OCI-LY3 (cell line): ENCODE measurements around the gene ZNF740.

Source experiments
- EZH2phosphoT487 ChIP-seq: fragments of 200-600 bp; shearing (Covaris generic); IDR thresholded peaks from 2 replicates; pipeline ENCODE4 v1.6.1; 2018; ENCODE audit warnings: antibody characterized with exemption, mixed run types, low read depth
- TF ChIP-seq, protein P1 (sequence below): fragments of 200-600, 300-600 bp; sonication (generic); IDR thresholded peaks from 2 replicates; pipeline ENCODE4 v1.5.1; 2014; ENCODE audit warnings: antibody characterized with exemption, low read length, low read depth

DNA sequence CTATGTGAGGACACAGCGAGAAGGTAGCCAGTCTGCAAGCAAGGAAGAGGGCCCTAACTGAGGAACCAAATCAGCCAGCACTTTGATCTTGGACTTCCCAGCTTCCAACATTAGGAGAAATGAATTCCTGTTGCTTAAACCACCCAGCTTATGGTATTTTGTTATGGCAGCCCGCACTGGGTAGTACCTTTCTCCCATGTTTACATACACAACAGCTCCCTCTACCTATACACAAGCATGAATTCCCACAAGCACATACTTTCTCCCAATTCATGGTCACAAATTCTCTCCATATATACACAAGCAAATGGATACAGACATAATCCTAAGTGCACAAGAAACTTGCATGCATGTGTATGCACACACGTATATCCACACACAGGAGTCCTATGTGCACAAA lies 19.2 kb downstream of the ZNF740 start:
- no peak for TF ChIP-seq EZH2phosphoT487
- TF ChIP-seq, protein P1, sequence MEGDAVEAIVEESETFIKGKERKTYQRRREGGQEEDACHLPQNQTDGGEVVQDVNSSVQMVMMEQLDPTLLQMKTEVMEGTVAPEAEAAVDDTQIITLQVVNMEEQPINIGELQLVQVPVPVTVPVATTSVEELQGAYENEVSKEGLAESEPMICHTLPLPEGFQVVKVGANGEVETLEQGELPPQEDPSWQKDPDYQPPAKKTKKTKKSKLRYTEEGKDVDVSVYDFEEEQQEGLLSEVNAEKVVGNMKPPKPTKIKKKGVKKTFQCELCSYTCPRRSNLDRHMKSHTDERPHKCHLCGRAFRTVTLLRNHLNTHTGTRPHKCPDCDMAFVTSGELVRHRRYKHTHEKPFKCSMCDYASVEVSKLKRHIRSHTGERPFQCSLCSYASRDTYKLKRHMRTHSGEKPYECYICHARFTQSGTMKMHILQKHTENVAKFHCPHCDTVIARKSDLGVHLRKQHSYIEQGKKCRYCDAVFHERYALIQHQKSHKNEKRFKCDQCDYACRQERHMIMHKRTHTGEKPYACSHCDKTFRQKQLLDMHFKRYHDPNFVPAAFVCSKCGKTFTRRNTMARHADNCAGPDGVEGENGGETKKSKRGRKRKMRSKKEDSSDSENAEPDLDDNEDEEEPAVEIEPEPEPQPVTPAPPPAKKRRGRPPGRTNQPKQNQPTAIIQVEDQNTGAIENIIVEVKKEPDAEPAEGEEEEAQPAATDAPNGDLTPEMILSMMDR = no peak
